BLaER1 treated with 17β-estradiol and CSF1 and Interleukin-3, amounts not matched to agents 10 nM and 100 nM (cell line): ENCODE results near the gene PCCA.

ENCODE experiments used
- H3K27ac ChIP-seq, 11 experiments: shearing (Covaris generic); formaldehyde crosslinking; 2 replicates each; pipeline ENCODE4 v1.8.1; 2022
- H3K27me3 ChIP-seq, 11 experiments: shearing (Covaris generic); formaldehyde crosslinking; 2 replicates each; pipeline ENCODE4 v1.8.1; 2022
- H3K36me3 ChIP-seq, 11 experiments: shearing (Covaris generic); formaldehyde crosslinking; 2 replicates each; pipeline ENCODE4 v1.8.1; 2022
- H3K4me1 ChIP-seq, 10 experiments: shearing (Covaris generic); formaldehyde crosslinking; 2 replicates each; pipeline ENCODE4 v1.8.1; 2022
- H3K4me2 ChIP-seq, 11 experiments: shearing (Covaris generic); formaldehyde crosslinking; 2 replicates each; pipeline ENCODE4 v1.8.1; 2022
- H3K4me3 ChIP-seq, 10 experiments: shearing (Covaris generic); formaldehyde crosslinking; 2 replicates each; pipeline ENCODE4 v1.8.1; 2022
- H3K9ac ChIP-seq, 11 experiments: shearing (Covaris generic); formaldehyde crosslinking; 2 replicates each; pipeline ENCODE4 v1.8.1; 2022
- H3K9me3 ChIP-seq, 11 experiments: shearing (Covaris generic); formaldehyde crosslinking; replicated peaks in 1 of 11; 2 replicates each; pipeline ENCODE4 v1.8.1; 2022
- H4K20me1 ChIP-seq, 11 experiments: shearing (Covaris generic); formaldehyde crosslinking; 2 replicates each; pipeline ENCODE4 v1.8.1; 2022
- Cebpa-rat ChIP-seq, 11 experiments: shearing (Covaris generic); IDR thresholded peaks; 2 replicates each; pipeline ENCODE4 v1.8.1; 2022

The PCCA gene

GRCh38 chr13:100517728-100518127, 428.8 kb downstream of the PCCA start:
- H3K27me3 ChIP-seq = peaks cover 0 to 22% (median 0%) of the 10 kb centered on the region in 11 experiments; a peak in 7 of 22 replicates
- H3K4me1 ChIP-seq = peaks cover 17 to 37% (median 25%) of the 10 kb centered on the region in 10 experiments
- H3K9ac ChIP-seq = no peak overlapping the region
- H3K4me3 ChIP-seq = no peak overlapping the region
- H3K36me3 ChIP-seq = no peaks in the 10 kb centered on the region
- TF ChIP-seq Cebpa-rat (IDR thresholded peaks at IDR 0.05) = no peak
- peaks cover 0 to 24% (median 0%) of the 10 kb centered on the region in 11 experiments; a peak in 4 of 22 replicates for H4K20me1 ChIP-seq
- H3K4me2 ChIP-seq = no peak overlapping the region
- H3K9me3 ChIP-seq = no peaks in the 10 kb centered on the region
- no peak overlapping the region for H3K27ac ChIP-seq

GRCh38 chr13:100518394-100519062, 429.6 kb downstream of the PCCA start:
- Histone ChIP-seq H3K9me3 (no peaks in the 10 kb centered on the region), H3K36me3 (no peaks in the 10 kb centered on the region), H3K4me1 (peaks cover 17 to 43% (median 30%) of the 10 kb centered on the region in 10 experiments), H3K27me3 (peaks cover 0 to 26% (median 0%) of the 10 kb centered on the region in 11 experiments; a peak in 7 of 22 replicates), H3K4me2 (no peak overlapping the region), H4K20me1 (peaks cover 0 to 24% (median 0%) of the 10 kb centered on the region in 11 experiments; a peak in 4 of 22 replicates), H3K4me3 (no peak overlapping the region), H3K9ac (no peak overlapping the region), H3K27ac (no peak overlapping the region)
- no peak for TF ChIP-seq Cebpa-rat (IDR thresholded peaks at IDR 0.05)

- TF ChIP-seq Cebpa-rat (IDR thresholded peaks at IDR 0.05) = no peak
- no peak overlapping the region for H3K4me2 ChIP-seq
- H3K27ac ChIP-seq = no peak overlapping the region
- no peak overlapping the region for H3K9ac ChIP-seq
- H3K36me3 ChIP-seq = no peaks in the 10 kb centered on the region
- H3K9me3 ChIP-seq = no peaks in the 10 kb centered on the region
- H3K4me1 ChIP-seq = peaks cover 17 to 38% (median 26%) of the 10 kb centered on the region in 10 experiments
- H3K4me3 ChIP-seq = no peak overlapping the region
- peaks cover 0 to 19% (median 0%) of the 10 kb centered on the region in 11 experiments; a peak in 4 of 22 replicates for H4K20me1 ChIP-seq
- peaks cover 0 to 26% (median 0%) of the 10 kb centered on the region in 11 experiments; a peak in 7 of 22 replicates for H3K27me3 ChIP-seq
Measured at GRCh38 chr13:100519626-100520025, 430.7 kb downstream of the PCCA start.

- TF ChIP-seq Cebpa-rat (IDR thresholded peaks at IDR 0.05) = no peak
- Histone ChIP-seq H3K36me3 (no peaks in the 10 kb centered on the region; a peak in 1 of 22 replicates), H3K27ac (peak overlapping the region in 3 of 11 experiments; percentile 2 to 43 (median 41); a peak in 3 of 22 replicates), H3K9me3 (no peaks in the 10 kb centered on the region), H3K4me2 (peak overlapping the region; percentile 81 to 96 (median 86)), H3K4me3 (peak overlapping the region; percentile 22 to 59 (median 47); a peak in 17 of 20 replicates), H3K27me3 (peaks cover 0 to 26% (median 0%) of the 10 kb centered on the region in 11 experiments; a peak in 7 of 22 replicates), H4K20me1 (peaks cover 0 to 19% (median 0%) of the 10 kb centered on the region in 11 experiments; a peak in 4 of 22 replicates), H3K9ac (peak overlapping the region in 8 of 11 experiments; percentile 8 to 65 (median 36); a peak in 11 of 22 replicates), H3K4me1 (peaks cover 17 to 37% (median 26%) of the 10 kb centered on the region in 10 experiments)
Measured at GRCh38 chr13:100520936-100521850, 432.3 kb downstream of the PCCA start.

- H3K27me3 ChIP-seq = peaks cover 0 to 26% (median 0%) of the 10 kb centered on the region in 11 experiments; a peak in 7 of 22 replicates
- H3K36me3 ChIP-seq = no peaks in the 10 kb centered on the region; a peak in 1 of 22 replicates
- H3K27ac ChIP-seq = peak overlapping the region in 1 of 11 experiments; percentile 41; a peak in 1 of 22 replicates
- peak overlapping the region; percentile 22 to 59 (median 47); a peak in 15 of 20 replicates for H3K4me3 ChIP-seq
- peaks cover 17 to 37% (median 26%) of the 10 kb centered on the region in 10 experiments for H3K4me1 ChIP-seq
- H3K9ac ChIP-seq = peak overlapping the region in 7 of 11 experiments; percentile 8 to 65 (median 38); a peak in 8 of 22 replicates
- no peak for TF ChIP-seq Cebpa-rat (IDR thresholded peaks at IDR 0.05)
- peak overlapping the region; percentile 81 to 96 (median 86) for H3K4me2 ChIP-seq
- peaks cover 0 to 19% (median 0%) of the 10 kb centered on the region in 11 experiments; a peak in 4 of 22 replicates for H4K20me1 ChIP-seq
- H3K9me3 ChIP-seq = no peaks in the 10 kb centered on the region
Measured at GRCh38 chr13:100521851-100522617, 433.1 kb downstream of the PCCA start.

- H3K36me3 ChIP-seq = peaks cover 0 to 6% (median 0%) of the 10 kb centered on the region in 11 experiments; a peak in 2 of 22 replicates
- no peak overlapping the region for H3K27ac ChIP-seq
- H3K9me3 ChIP-seq = no peaks in the 10 kb centered on the region
- 0 out of 20 replicates have a peak overlapping the region, but pooled peaks of 1 of the 10 experiments have one; percentile 49 for H3K4me3 ChIP-seq
- peaks cover 17 to 37% (median 26%) of the 10 kb centered on the region in 10 experiments for H3K4me1 ChIP-seq
- peaks cover 0 to 26% (median 0%) of the 10 kb centered on the region in 11 experiments; a peak in 7 of 22 replicates for H3K27me3 ChIP-seq
- TF ChIP-seq Cebpa-rat (IDR thresholded peaks at IDR 0.05) = no peak
- H4K20me1 ChIP-seq = peaks cover 0 to 19% (median 0%) of the 10 kb centered on the region in 11 experiments; a peak in 4 of 22 replicates
- peak overlapping the region; percentile 81 to 96 (median 86) for H3K4me2 ChIP-seq
- no peak overlapping the region for H3K9ac ChIP-seq
Measured at GRCh38 chr13:100522618-100523309, 433.9 kb downstream of the PCCA start.

- Histone ChIP-seq H3K36me3 (peaks cover 0 to 11% (median 0%) of the 10 kb centered on the region in 11 experiments; a peak in 2 of 22 replicates), H3K27me3 (peaks cover 0 to 26% (median 0%) of the 10 kb centered on the region in 11 experiments; a peak in 7 of 22 replicates), H3K4me2 (peak overlapping the region in 6 of 11 experiments; percentile 84 to 96 (median 91); a peak in 6 of 22 replicates), H3K9me3 (no peaks in the 10 kb centered on the region), H3K9ac (no peak overlapping the region), H3K4me3 (no peak overlapping the region), H3K4me1 (peaks cover 17 to 37% (median 26%) of the 10 kb centered on the region in 10 experiments), H3K27ac (no peak overlapping the region), H4K20me1 (peaks cover 0 to 19% (median 0%) of the 10 kb centered on the region in 11 experiments; a peak in 4 of 22 replicates)
- TF ChIP-seq Cebpa-rat (IDR thresholded peaks at IDR 0.05) = no peak
Measured at GRCh38 chr13:100523411-100523810, 434.5 kb downstream of the PCCA start.
